GM19043 (cell line): ENCODE data around the gene NEMP1.

Experiments used
- ATAC-seq: cut with Tn5 transposase; IDR thresholded peaks from one replicate; pipeline ENCODE4 v1.9.1; 2021; ENCODE audit warnings: low read depth; ENCODE audit not compliant: unreplicated experiment

The NEMP1 gene

GRCh38 chr12:57005980-57006808 is 72.4 kb downstream of the NEMP1 start, which contains the start of gene ZBTB39:
TSS of gene ZBTB39 (minus strand) at chr12:57006546. CDS start at chr12:57004917, 1,629 bp downstream.
- peak; percentile 65 for ATAC-seq
